Hepatocyte (in vitro differentiated cells): ENCODE data around the gene MFSD11. TPM values are rescaled to one million over a fixed set of nuclear protein-coding genes. Genes with fewer than 3 reads are reported as not detected.

ENCODE experiments used
- DNase-seq: peaks from one replicate; pipeline ENCODE4 v3.0.0-alpha.2; 2016; ENCODE audit warnings: low spot score
- H2AFZ ChIP-seq: fragments of 200-600 bp; sonication (generic); 2 replicates; pipeline ENCODE4 v1.6.0; 2016; ENCODE audit warnings: antibody characterized with exemption, mild to moderate bottlenecking
- H3K27ac ChIP-seq: fragments of 200-600 bp; sonication (generic); 2 replicates; pipeline ENCODE4 v1.5.1; 2016; ENCODE audit warnings: mild to moderate bottlenecking
- H3K27me3 ChIP-seq: fragments of 200-600 bp; sonication (generic); 2 replicates; pipeline ENCODE4 v1.6.1; 2016
- H3K36me3 ChIP-seq: fragments of 200-600 bp; sonication (generic); replicated peaks from 2 replicates; pipeline ENCODE4 v1.5.1; 2016; ENCODE audit warnings: low read depth; ENCODE audit not compliant: insufficient read depth
- H3K4me1 ChIP-seq: fragments of 200-600 bp; sonication (generic); 2 replicates; pipeline ENCODE4 v1.5.1; 2016; ENCODE audit warnings: mild to moderate bottlenecking, moderate library complexity; ENCODE audit not compliant: insufficient read depth
- H3K4me2 ChIP-seq: fragments of 200-600 bp; sonication (generic); 2 replicates; pipeline ENCODE4 v1.6.0; 2016
- H3K4me3 ChIP-seq: fragments of 200-600 bp; sonication (generic); 2 replicates; pipeline ENCODE4 v1.5.1; 2016; ENCODE audit warnings: mild to moderate bottlenecking
- H3K79me2 ChIP-seq: fragments of 200-600 bp; sonication (generic); 2 replicates; pipeline ENCODE4 v1.6.0; 2017; ENCODE audit warnings: mild to moderate bottlenecking
- H3K9me2 ChIP-seq: fragments of 200-600 bp; sonication (generic); replicated peaks from 2 replicates; pipeline ENCODE4 v1.6.0; 2017; ENCODE audit warnings: mild to moderate bottlenecking; ENCODE audit not compliant: insufficient read depth
- H3K9me3 ChIP-seq: fragments of 200-600 bp; sonication (generic); 2 replicates; pipeline ENCODE4 v1.5.1; 2016; ENCODE audit warnings: low read depth, mild to moderate bottlenecking
- H4K20me1 ChIP-seq: fragments of 200-600 bp; sonication (generic); 2 replicates; pipeline ENCODE4 v1.6.0; 2016; ENCODE audit warnings: mild to moderate bottlenecking; ENCODE audit not compliant: insufficient read depth, poor library complexity, severe bottlenecking
- CTCF ChIP-seq: fragments of 200-600 bp; sonication (generic); IDR thresholded peaks from 2 replicates; pipeline ENCODE4 v1.5.1; 2016; ENCODE audit warnings: antibody characterized with exemption, mild to moderate bottlenecking; ENCODE audit not compliant: poor library complexity
- EZH2 ChIP-seq: fragments of 200-600 bp; sonication (generic); IDR thresholded peaks from 2 replicates; pipeline ENCODE4 v1.6.1; 2016; ENCODE audit warnings: antibody characterized with exemption, mild to moderate bottlenecking, borderline replicate concordance
- EZH2phosphoT487 ChIP-seq: fragments of 200-600 bp; sonication (generic); IDR thresholded peaks from one replicate; pipeline ENCODE4 v1.6.1; 2018; ENCODE audit warnings: antibody characterized with exemption, mild to moderate bottlenecking, low read depth, moderate library complexity; ENCODE audit not compliant: unreplicated experiment, severe bottlenecking
- WGBS: methylation state at CpG from one replicate; pipeline ENCODE4 v1.1.6; 2016; ENCODE audit warnings: low lambda C conversion rate; ENCODE audit errors: missing lambda C conversion rate; 5-methylcytosine and 5-hydroxymethylcytosine counted together
- polyA plus RNA-seq: library from polyadenylated mRNA; unstranded; fragments of >200 nt; fragmentation: Nextera tagmentation; extraction: Ambion mirVana; gene quantifications from 2 replicates; pipeline ENCODE4 v1.2.1, GENCODE V29; 2016
- total RNA-seq: library from RNA; depleted of rRNA; stranded (reverse); fragments of >200 nt; gene quantifications from 2 replicates; pipeline ENCODE4 v1.2.3, GENCODE V29; 2014

Gene MFSD11
- total and polyA plus RNA-seq, 2 experiments from 2014 or later, result 43.5 to 66.6 TPM

GRCh38 chr17:76716839-76717215, 21.1 kb upstream of the MFSD11 start:
- Histone ChIP-seq H3K4me2 (no peak overlapping the region), H4K20me1 (no peaks in the 10 kb centered on the region)
- no peak for TF ChIP-seq EZH2phosphoT487
- TF ChIP-seq EZH2, result no peak
- no peak for TF ChIP-seq CTCF

GRCh38 chr17:76718516-76718915, 19.4 kb upstream of the MFSD11 start:
- H4K20me1 ChIP-seq, result no peaks in the 10 kb centered on the region
- no peak overlapping the region for H3K4me2 ChIP-seq
- no peaks in the 10 kb centered on the region for H3K4me1 ChIP-seq
- H3K9me2 ChIP-seq, result no peaks in the 10 kb centered on the region
- H3K4me3 ChIP-seq, result no peak overlapping the region
- H3K27ac ChIP-seq, result no peak overlapping the region
- DNase-seq, result no peak
- 96% methylated on average over 16 of the region's 16 CpGs for WGBS
- H3K9me3 ChIP-seq, result no peaks in the 10 kb centered on the region
- peaks cover 25% of the 10 kb centered on the region for H3K79me2 ChIP-seq
- H3K27me3 ChIP-seq, result no peaks in the 10 kb centered on the region
- peaks cover 7% of the 10 kb centered on the region for H3K36me3 ChIP-seq
- no peak overlapping the region for H2AFZ ChIP-seq
- TF ChIP-seq CTCF, result no peak
- TF ChIP-seq EZH2, result no peak
- no peak for TF ChIP-seq EZH2phosphoT487

More at GRCh38 chr17:76716839-76717215, 21.1 kb upstream of the MFSD11 start:
- WGBS, result 80% methylated on average over 6 of the region's 6 CpGs
- Histone ChIP-seq H3K36me3 (peaks cover 3% of the 10 kb centered on the region), H3K9me3 (no peaks in the 10 kb centered on the region), H3K9me2 (no peaks in the 10 kb centered on the region), H3K27ac (peak overlapping the region; percentile 90), H3K4me1 (peaks cover under 1% of the 10 kb centered on the region), H3K4me3 (no peak overlapping the region), H2AFZ (no peak overlapping the region), H3K79me2 (peaks cover 11% of the 10 kb centered on the region), H3K27me3 (no peaks in the 10 kb centered on the region)
- DNase-seq, result no peak

GRCh38 chr17:76720211-76720610, 17.7 kb upstream of the MFSD11 start:
- Histone ChIP-seq H3K9me3 (no peaks in the 10 kb centered on the region), H3K27me3 (no peaks in the 10 kb centered on the region), H3K36me3 (peaks cover 11% of the 10 kb centered on the region), H3K4me2 (no peak overlapping the region), H2AFZ (no peak overlapping the region), H4K20me1 (peaks cover 6% of the 10 kb centered on the region), H3K79me2 (peaks cover 39% of the 10 kb centered on the region), H3K4me3 (no peak overlapping the region), H3K9me2 (no peaks in the 10 kb centered on the region), H3K4me1 (peaks cover 13% of the 10 kb centered on the region), H3K27ac (no peak overlapping the region)
- TF ChIP-seq CTCF, result no peak
- TF ChIP-seq EZH2phosphoT487, result no peak
- no peak for TF ChIP-seq EZH2
- DNase-seq, result no peak
- 96% methylated on average over 9 of the region's 9 CpGs for WGBS

- no peak for DNase-seq
- Histone ChIP-seq H3K4me2 (no peak overlapping the region), H2AFZ (no peak overlapping the region), H3K36me3 (peaks cover 11% of the 10 kb centered on the region), H3K9me2 (no peaks in the 10 kb centered on the region), H4K20me1 (peaks cover 6% of the 10 kb centered on the region), H3K9me3 (no peaks in the 10 kb centered on the region), H3K27me3 (no peaks in the 10 kb centered on the region), H3K79me2 (peaks cover 44% of the 10 kb centered on the region), H3K4me1 (peaks cover 15% of the 10 kb centered on the region), H3K4me3 (no peak overlapping the region), H3K27ac (no peak overlapping the region)
- 94% methylated on average over 9 of the region's 9 CpGs for WGBS
- TF ChIP-seq EZH2phosphoT487 (no peak), EZH2 (no peak), CTCF (no peak)
Observed at GRCh38 chr17:76720941-76721340, 17.0 kb upstream of the MFSD11 start.
